ENCODE data around the gene SLC38A3.

DNA sequence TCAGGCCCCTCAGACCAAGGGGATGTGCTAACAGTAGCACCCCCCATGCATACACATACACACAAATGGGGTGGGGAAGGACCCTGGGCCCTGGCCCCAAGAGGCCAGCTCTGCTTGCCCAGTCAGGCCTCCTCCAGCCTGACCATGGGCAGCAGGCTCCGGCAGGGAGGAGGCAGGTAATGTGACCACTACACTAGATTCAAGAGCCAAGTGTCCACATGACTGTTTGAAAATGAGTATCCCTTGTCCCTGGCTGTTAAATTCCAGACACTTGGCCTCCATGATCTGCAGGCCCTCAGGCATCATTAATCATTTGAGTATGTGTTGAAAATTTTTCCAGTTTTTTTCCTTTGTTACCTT is 17.1 kb downstream of the SLC38A3 start:
- TF ChIP-seq, protein P1, sequence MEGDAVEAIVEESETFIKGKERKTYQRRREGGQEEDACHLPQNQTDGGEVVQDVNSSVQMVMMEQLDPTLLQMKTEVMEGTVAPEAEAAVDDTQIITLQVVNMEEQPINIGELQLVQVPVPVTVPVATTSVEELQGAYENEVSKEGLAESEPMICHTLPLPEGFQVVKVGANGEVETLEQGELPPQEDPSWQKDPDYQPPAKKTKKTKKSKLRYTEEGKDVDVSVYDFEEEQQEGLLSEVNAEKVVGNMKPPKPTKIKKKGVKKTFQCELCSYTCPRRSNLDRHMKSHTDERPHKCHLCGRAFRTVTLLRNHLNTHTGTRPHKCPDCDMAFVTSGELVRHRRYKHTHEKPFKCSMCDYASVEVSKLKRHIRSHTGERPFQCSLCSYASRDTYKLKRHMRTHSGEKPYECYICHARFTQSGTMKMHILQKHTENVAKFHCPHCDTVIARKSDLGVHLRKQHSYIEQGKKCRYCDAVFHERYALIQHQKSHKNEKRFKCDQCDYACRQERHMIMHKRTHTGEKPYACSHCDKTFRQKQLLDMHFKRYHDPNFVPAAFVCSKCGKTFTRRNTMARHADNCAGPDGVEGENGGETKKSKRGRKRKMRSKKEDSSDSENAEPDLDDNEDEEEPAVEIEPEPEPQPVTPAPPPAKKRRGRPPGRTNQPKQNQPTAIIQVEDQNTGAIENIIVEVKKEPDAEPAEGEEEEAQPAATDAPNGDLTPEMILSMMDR (IDR thresholded peaks at IDR 0.05): no peak
- TF ChIP-seq POLR2A (IDR thresholded peaks at IDR 0.05): no peak

All from esophagus squamous epithelium (tissue), 4 donors.